K562 (cell line): Measurements from ENCODE around the gene GRWD1. TPM values are rescaled to one million over a fixed set of nuclear protein-coding genes. Genes with fewer than 3 reads are reported as not detected.

ENCODE experiments used
- AFF1 ChIP-seq, 2 experiments: fragments of 450-650 bp; IDR thresholded peaks; 2 replicates each; pipeline ENCODE4 v1.6.1; 2018; ENCODE audit warnings: mild to moderate bottlenecking in 2 of 2, low read depth in 1 of 2; ENCODE audit not compliant: partially characterized antibody in 2 of 2
- ARHGAP35 ChIP-seq: fragments of 450-650 bp; IDR thresholded peaks from 2 replicates; pipeline ENCODE4 v1.6.1; 2018; ENCODE audit not compliant: partially characterized antibody
- ARID2 ChIP-seq: fragments of 450-650 bp; IDR thresholded peaks from 2 replicates; pipeline ENCODE4 v1.6.1; 2017; ENCODE audit warnings: antibody characterized with exemption, mild to moderate bottlenecking
- CHD1 ChIP-seq: fragments of 200-600 bp; sonication (generic); IDR thresholded peaks from one replicate; pipeline ENCODE4 v1.6.1; 2012; ENCODE audit warnings: mild to moderate bottlenecking, moderate library complexity, low read length, inconsistent platforms
- CHD4 ChIP-seq: fragments of 200-600 bp; sonication (generic); IDR thresholded peaks from 3 replicates; pipeline ENCODE4 v1.6.1; 2012; ENCODE audit warnings: low read depth, mild to moderate bottlenecking, mixed read lengths, low read length, inconsistent platforms; ENCODE audit not compliant: insufficient read depth, insufficient replicate concordance, poor library complexity, severe bottlenecking
- GATA2 ChIP-seq: sonication (generic); formaldehyde crosslinking; IDR thresholded peaks from 2 replicates; pipeline ENCODE4 v1.4.0; 2020; ENCODE audit warnings: mild to moderate bottlenecking, missing genetic modification reagents
- HBP1 ChIP-seq: fragments of 450-650 bp; formaldehyde crosslinking; IDR thresholded peaks from 2 replicates; pipeline ENCODE4 v1.4.0; 2022; ENCODE audit warnings: missing genetic modification characterization
- HDAC1 ChIP-seq, 2 experiments: fragments of 450-650 bp; IDR thresholded peaks; 2 replicates each; pipeline ENCODE4 v1.6.1; 2016 to 2017; ENCODE audit warnings: inconsistent platforms in 1 of 2, mild to moderate bottlenecking in 1 of 2, moderate library complexity in 1 of 2
- JUN ChIP-seq, 2 experiments: sonication (generic) in 1 of 2; formaldehyde crosslinking in 1 of 2; IDR thresholded peaks; 2 replicates each; pipeline versions ENCODE4 v1.6.1 to v1.8.0; 2012 to 2022; ENCODE audit warnings: borderline replicate concordance in 2 of 2, mild to moderate bottlenecking in 2 of 2, improper control_type of control experiment in 1 of 2, low read depth in 1 of 2, low read length in 1 of 2, missing genetic modification reagents in 1 of 2
- MCM3 ChIP-seq: fragments of 450-650 bp; IDR thresholded peaks from 2 replicates; pipeline ENCODE4 v1.6.1; 2016
- MIER1 ChIP-seq: fragments of 450-650 bp; IDR thresholded peaks from 2 replicates; pipeline ENCODE4 v1.6.1; 2016; ENCODE audit warnings: antibody characterized with exemption, mild to moderate bottlenecking, low read depth
- NRF1 ChIP-seq, 2 experiments: fragments of 450-650 bp; IDR thresholded peaks in 1 of 2; conservative IDR thresholded peaks in 1 of 2; 2 replicates each; pipeline ENCODE4 v1.6.1; 2014; ENCODE audit warnings: mild to moderate bottlenecking in 2 of 2
- SUPT5H ChIP-seq: fragments of 450-650 bp; IDR thresholded peaks from 2 replicates; pipeline ENCODE4 v1.6.1; 2016
- TBP ChIP-seq: optimal IDR thresholded peaks from 2 replicates; pipeline ENCODE3; 2011; ENCODE audit warnings: low read depth, low read length, improper control_type of control experiment
- TEAD4 ChIP-seq, 2 experiments: sonication (generic) in 1 of 2; formaldehyde crosslinking in 1 of 2; IDR thresholded peaks; 2 replicates each; pipeline versions ENCODE4 v1.6.1 to v1.8.0; 2012 to 2022; ENCODE audit warnings: borderline replicate concordance in 1 of 2, inconsistent platforms in 1 of 2, low read length in 1 of 2, mild to moderate bottlenecking in 1 of 2, missing genetic modification reagents in 1 of 2
- THRAP3 ChIP-seq: fragments of 450-650 bp; IDR thresholded peaks from 2 replicates; pipeline ENCODE4 v1.6.1; 2016; ENCODE audit warnings: mild to moderate bottlenecking, inconsistent platforms, borderline replicate concordance
- TRIM24 ChIP-seq, 2 experiments: fragments of 450-650 bp; IDR thresholded peaks; 2 replicates each; pipeline ENCODE4 v1.6.1; 2016
- ZNF175 ChIP-seq: fragments of 200-800 bp; sonication (Bioruptor generic); IDR thresholded peaks from 2 replicates; pipeline ENCODE4 v1.6.1; 2016; ENCODE audit warnings: low read depth, mild to moderate bottlenecking, missing genetic modification characterization, missing compliant biosample characterization
- ZNF584 ChIP-seq: fragments of 200-800 bp; sonication (Bioruptor generic); IDR thresholded peaks from 2 replicates; pipeline ENCODE4 v1.6.1; 2016; ENCODE audit warnings: low read depth, mild to moderate bottlenecking, missing genetic modification characterization, missing compliant biosample characterization
- polyA plus RNA-seq, 8 experiments: library from polyadenylated mRNA; depleted of rRNA in 4 of 8; stranded (reverse) in 5 of 8; unstranded in 3 of 8; fragments of >200 nt; fragmentation: Nextera tagmentation in 2 of 8; fragmentation: Illumina TruSeq in 1 of 8; extraction: Ambion mirVana in 2 of 8; extraction: Trizol in 1 of 8; gene quantifications; 2 replicates each; pipeline versions ENCODE4 v1.2.1 to v1.2.3, GENCODE V29; 2011 to 2014; ENCODE audit warnings: inconsistent platforms in 1 of 8, missing spikeins in 1 of 8
- total RNA-seq, 7 experiments: library from RNA; depleted of rRNA in 6 of 7; stranded (reverse); fragments of >200 nt in 6 of 7; fragmentation: Illumina TruSeq in 2 of 7; extraction: Trizol in 2 of 7; gene quantifications; 2 replicates each; pipeline versions ENCODE4 v1.2.1 to v1.2.3, GENCODE V29; 2011 to 2021; ENCODE audit warnings: low replicate concordance in 1 of 7
- TF ChIP-seq, protein P1 (sequence below): fragments of 450-650 bp; formaldehyde crosslinking; IDR thresholded peaks from 2 replicates; pipeline ENCODE4 v1.4.0; 2022; ENCODE audit warnings: missing genetic modification characterization

Gene GRWD1
- total and polyA plus RNA-seq, 9 of the 15 experiments (the other 6 are each of a cell fraction or from before 2014, with no cell fraction given) = 1.5 to 87.2 (median 24.5) TPM

DNA sequence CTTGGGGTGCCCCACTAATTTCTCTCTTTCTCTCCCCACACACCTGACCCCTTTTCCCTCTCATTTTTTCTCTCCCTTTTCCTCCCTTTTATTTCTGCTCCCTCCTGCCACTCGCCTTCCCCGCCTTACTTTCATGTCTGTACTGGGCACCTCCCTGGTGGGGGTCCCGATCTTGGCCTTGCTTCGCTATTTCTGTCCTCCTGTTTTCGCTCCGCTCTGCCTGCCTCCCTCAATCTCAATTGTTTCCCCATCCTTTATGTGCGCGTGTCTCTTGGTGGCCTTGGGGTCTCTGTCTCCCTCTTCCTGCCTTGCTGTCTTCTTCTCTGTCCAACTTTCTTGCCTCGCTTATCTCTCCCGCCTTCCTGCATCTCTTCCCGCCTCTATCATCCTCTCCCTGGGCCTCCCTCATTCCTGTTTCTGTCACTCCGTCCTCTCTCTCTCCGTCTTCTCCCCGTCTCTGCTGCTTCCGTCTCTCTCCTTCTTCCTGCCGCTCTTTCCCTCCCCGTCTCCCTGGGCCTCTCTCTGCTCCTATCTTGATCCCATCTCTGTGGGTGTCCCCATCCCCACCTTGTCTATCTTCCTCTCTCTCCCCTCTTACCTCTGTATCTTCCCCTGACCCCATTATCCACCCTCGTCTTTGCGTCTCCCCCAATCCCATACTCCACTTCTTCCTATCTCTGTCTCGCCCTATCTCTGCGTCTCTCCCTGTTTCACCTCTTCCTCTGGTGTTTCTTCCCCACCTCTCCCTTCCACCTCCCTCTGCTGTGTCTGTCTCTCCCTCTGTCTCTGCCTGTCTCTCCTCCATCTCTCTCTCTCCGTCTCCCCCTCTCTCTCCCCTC, 48.3 kb upstream of the GRWD1 start (continued):
- TF ChIP-seq JUN (IDR thresholded peaks at IDR 0.05; ENCODE audit: borderline replicate concordance, low read depth, low read length) (no peak), JUN (CRISPR knock-in tag; IDR thresholded peaks at IDR 0.05; ENCODE audit: borderline replicate concordance) (peak; percentile 54; the same call in 1 of the 2 replicates), ARHGAP35 (peak; percentile 76), CHD4 (no peak), AFF1 (IDR thresholded peaks at IDR 0.05; ENCODE audit: low read depth in 1 of 2, partially characterized antibody in 2 of 2) (peak in 1 of 2 experiments; percentile 44), ARID2 (peak; percentile 72), TRIM24 (IDR thresholded peaks at IDR 0.05) (peak; percentile 50 to 70; a peak in 3 of 4 replicates), ZNF584 (CRISPR knock-in tag) (no peak), THRAP3 (peak; percentile 75), GATA2 (peak; percentile 35; the same call in 1 of the 2 replicates), TBP (peak; percentile 5), HBP1 (CRISPR knock-in tag) (peak; percentile 98), MIER1 (peak; percentile 80; the same call in 1 of the 2 replicates), SUPT5H (peak; percentile 79), MCM3 (0 out of 2 replicates have a peak, but pooled peaks have one; percentile 64), TEAD4 (IDR thresholded peaks at IDR 0.05; ENCODE audit: low read length) (0 out of 2 replicates have a peak, but pooled peaks have one; percentile 9), TEAD4 (CRISPR knock-in tag; IDR thresholded peaks at IDR 0.05; ENCODE audit: borderline replicate concordance) (no peak), NRF1 (conservative IDR thresholded peaks at IDR 0.05 in 1 of 2, IDR thresholded peaks at IDR 0.05 in 1 of 2) (no peak), CHD1 (peak; percentile 77), ZNF175 (CRISPR knock-in tag) (no peak), HDAC1 (IDR thresholded peaks at IDR 0.05) (peak in 1 of 2 experiments; percentile 90; a peak in 2 of 4 replicates)
- TF ChIP-seq, protein P1, sequence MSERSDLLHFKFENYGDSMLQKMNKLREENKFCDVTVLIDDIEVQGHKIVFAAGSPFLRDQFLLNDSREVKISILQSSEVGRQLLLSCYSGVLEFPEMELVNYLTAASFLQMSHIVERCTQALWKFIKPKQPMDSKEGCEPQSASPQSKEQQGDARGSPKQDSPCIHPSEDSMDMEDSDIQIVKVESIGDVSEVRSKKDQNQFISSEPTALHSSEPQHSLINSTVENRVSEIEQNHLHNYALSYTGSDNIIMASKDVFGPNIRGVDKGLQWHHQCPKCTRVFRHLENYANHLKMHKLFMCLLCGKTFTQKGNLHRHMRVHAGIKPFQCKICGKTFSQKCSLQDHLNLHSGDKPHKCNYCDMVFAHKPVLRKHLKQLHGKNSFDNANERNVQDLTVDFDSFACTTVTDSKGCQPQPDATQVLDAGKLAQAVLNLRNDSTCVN = peak; percentile 93
